ENCODE data around the gene SCLT1. TPM values are rescaled to one million over a fixed set of nuclear protein-coding genes. Genes with fewer than 3 reads are reported as not detected.
A peak's percentile ranks its signal among the peaks of the same experiment; 100 is the strongest.

The SCLT1 gene
- total RNA-seq, 2 experiments from 2014 or later: 32.8 to 36.9 TPM

GRCh38 chr4:128879283-128879682, 214.1 kb downstream of the SCLT1 start:
- Mint-ChIP-seq H3K9me3 (no peaks in the 10 kb centered on the region), H3K27me3 (no peaks in the 10 kb centered on the region)

GRCh38 chr4:128877934-128878333, 215.4 kb downstream of the SCLT1 start:
- ChIA-PET CTCF (no interaction called here), POLR2A (no interaction called here)
- Mint-ChIP-seq H3K36me3 (ENCODE audit: low read depth) (peaks cover 30% of the 10 kb centered on the region), H3K4me3 (no peak overlapping the region), H3K4me1 (no peaks in the 10 kb centered on the region), H3K27me3 (no peaks in the 10 kb centered on the region), H3K9me3 (no peaks in the 10 kb centered on the region), H3K27ac (no peak overlapping the region)
- no peak for DNase-seq

More at GRCh38 chr4:128879283-128879682, 214.1 kb downstream of the SCLT1 start:
- ChIA-PET POLR2A (no interaction called here), CTCF (interaction anchor here (0.8 kb wide), 1 partner anchor 11 kb away, joined by 3 read pairs; no protein-coding TSS in a partner anchor)
- Mint-ChIP-seq H3K27ac (no peak overlapping the region), H3K4me3 (no peak overlapping the region), H3K4me1 (peaks cover 3% of the 10 kb centered on the region), H3K36me3 (ENCODE audit: low read depth) (peaks cover 26% of the 10 kb centered on the region)
- DNase-seq: no peak

GRCh38 chr4:128876200-128876599, 217.1 kb downstream of the SCLT1 start:
- DNase-seq: no peak
- CTCF ChIA-PET: no interaction called here
- no peaks in the 10 kb centered on the region for H3K27me3 Mint-ChIP-seq
- no peaks in the 10 kb centered on the region for H3K9me3 Mint-ChIP-seq
- no peak overlapping the region for H3K27ac Mint-ChIP-seq
- H3K4me3 Mint-ChIP-seq: no peak overlapping the region
- peaks cover 39% of the 10 kb centered on the region for H3K36me3 Mint-ChIP-seq (ENCODE audit: low read depth)
- POLR2A ChIA-PET: no interaction called here
- H3K4me1 Mint-ChIP-seq: peaks cover 1% of the 10 kb centered on the region

- DNase-seq: no peak
- H3K9me3 Mint-ChIP-seq: no peaks in the 10 kb centered on the region
- H3K27me3 Mint-ChIP-seq: no peaks in the 10 kb centered on the region
- CTCF ChIA-PET: no interaction called here
- H3K27ac Mint-ChIP-seq: no peak overlapping the region
- POLR2A ChIA-PET: no interaction called here
- peaks cover 7% of the 10 kb centered on the region for H3K4me1 Mint-ChIP-seq
- H3K4me3 Mint-ChIP-seq: no peak overlapping the region
- H3K36me3 Mint-ChIP-seq (ENCODE audit: low read depth): peaks cover 67% of the 10 kb centered on the region
Observed at GRCh38 chr4:128871948-128872347, 221.4 kb downstream of the SCLT1 start.

- H3K27ac Mint-ChIP-seq: no peak overlapping the region
- CTCF ChIA-PET: no interaction called here
- DNase-seq: no peak
- H3K36me3 Mint-ChIP-seq (ENCODE audit: low read depth): peaks cover 68% of the 10 kb centered on the region
- POLR2A ChIA-PET: no interaction called here
- H3K9me3 Mint-ChIP-seq: no peaks in the 10 kb centered on the region
- peaks cover 7% of the 10 kb centered on the region for H3K4me1 Mint-ChIP-seq
- H3K27me3 Mint-ChIP-seq: no peaks in the 10 kb centered on the region
- H3K4me3 Mint-ChIP-seq: no peak overlapping the region
Observed at GRCh38 chr4:128869776-128870509, 223.4 kb downstream of the SCLT1 start.

- Mint-ChIP-seq H3K4me3 (no peak overlapping the region), H3K27ac (no peak overlapping the region), H3K9me3 (no peaks in the 10 kb centered on the region), H3K36me3 (ENCODE audit: low read depth) (peaks cover 69% of the 10 kb centered on the region), H3K4me1 (peaks cover 7% of the 10 kb centered on the region), H3K27me3 (no peaks in the 10 kb centered on the region)
- POLR2A ChIA-PET: no interaction called here
- DNase-seq: no peak
- CTCF ChIA-PET: no interaction called here
Observed at GRCh38 chr4:128868758-128869157, 224.6 kb downstream of the SCLT1 start.

GRCh38 chr4:128866691-128867090, 226.6 kb downstream of the SCLT1 start:
- ChIA-PET POLR2A (no interaction called here), CTCF (interaction anchor here (1.0 kb wide), 1 partner anchor 11 kb away, joined by 3 read pairs; no protein-coding TSS in a partner anchor)
- Mint-ChIP-seq H3K4me1 (peaks cover 27% of the 10 kb centered on the region), H3K4me3 (no peak overlapping the region), H3K9me3 (no peaks in the 10 kb centered on the region), H3K27me3 (no peaks in the 10 kb centered on the region), H3K36me3 (ENCODE audit: low read depth) (peaks cover 66% of the 10 kb centered on the region), H3K27ac (no peak overlapping the region)
- DNase-seq: no peak

GRCh38 chr4:128866269-128866668, 227.1 kb downstream of the SCLT1 start:
- H3K4me1 Mint-ChIP-seq: peaks cover 30% of the 10 kb centered on the region
- CTCF ChIA-PET: interaction anchor here (1.0 kb wide), 2 partner anchors 10 to 16 kb away, joined by 3 read pairs; no protein-coding TSS in a partner anchor

GRCh38 chr4:128865132-128865531, 228.2 kb downstream of the SCLT1 start:
- Mint-ChIP-seq H3K36me3 (ENCODE audit: low read depth) (peaks cover 67% of the 10 kb centered on the region), H3K4me3 (no peak overlapping the region), H3K9me3 (no peaks in the 10 kb centered on the region), H3K4me1 (peaks cover 34% of the 10 kb centered on the region), H3K27ac (peak overlapping the region; percentile 33), H3K27me3 (no peaks in the 10 kb centered on the region)
- no peak for DNase-seq
- POLR2A ChIA-PET: no interaction called here
- CTCF ChIA-PET: no interaction called here

More at GRCh38 chr4:128866269-128866668, 227.1 kb downstream of the SCLT1 start:
- H3K27ac Mint-ChIP-seq: no peak overlapping the region
- H3K4me3 Mint-ChIP-seq: no peak overlapping the region
- no peaks in the 10 kb centered on the region for H3K27me3 Mint-ChIP-seq
- H3K36me3 Mint-ChIP-seq (ENCODE audit: low read depth): peaks cover 66% of the 10 kb centered on the region
- POLR2A ChIA-PET: no interaction called here
- no peak for DNase-seq
- H3K9me3 Mint-ChIP-seq: no peaks in the 10 kb centered on the region

GRCh38 chr4:128863312-128864075, 229.8 kb downstream of the SCLT1 start:
- CTCF ChIA-PET: interaction anchor here (0.9 to 1.7 kb wide), 5 partner anchors 8 to 51 kb away, joined by 3 to 7 read pairs (median 3); no protein-coding TSS in a partner anchor
- Mint-ChIP-seq H3K4me1 (peaks cover 46% of the 10 kb centered on the region), H3K27me3 (no peaks in the 10 kb centered on the region), H3K4me3 (no peak overlapping the region), H3K9me3 (no peaks in the 10 kb centered on the region), H3K27ac (no peak overlapping the region), H3K36me3 (ENCODE audit: low read depth) (peaks cover 65% of the 10 kb centered on the region)
- DNase-seq: peak; percentile 71
- POLR2A ChIA-PET: no interaction called here

- CTCF ChIA-PET: interaction anchor here (0.7 to 1.7 kb wide), 6 partner anchors 8 to 51 kb away, joined by 3 to 7 read pairs (median 3); no protein-coding TSS in a partner anchor
- Mint-ChIP-seq H3K36me3 (ENCODE audit: low read depth) (peaks cover 66% of the 10 kb centered on the region), H3K9me3 (no peaks in the 10 kb centered on the region), H3K4me3 (no peak overlapping the region), H3K27me3 (no peaks in the 10 kb centered on the region), H3K4me1 (peaks cover 46% of the 10 kb centered on the region), H3K27ac (no peak overlapping the region)
- POLR2A ChIA-PET: no interaction called here
- DNase-seq: no peak
Observed at GRCh38 chr4:128862608-128863311, 230.6 kb downstream of the SCLT1 start.

GRCh38 chr4:128861856-128862518, 231.4 kb downstream of the SCLT1 start:
- POLR2A ChIA-PET: no interaction called here
- DNase-seq: no peak
- Mint-ChIP-seq H3K4me1 (peaks cover 48% of the 10 kb centered on the region), H3K4me3 (peak overlapping the region; percentile 39), H3K27ac (peak overlapping the region; percentile 71), H3K36me3 (ENCODE audit: low read depth) (peaks cover 67% of the 10 kb centered on the region), H3K9me3 (no peaks in the 10 kb centered on the region), H3K27me3 (no peaks in the 10 kb centered on the region)
- CTCF ChIA-PET: interaction anchor here (0.7 to 1.6 kb wide), 3 partner anchors 27 to 50 kb away, joined by 3 read pairs; no protein-coding TSS in a partner anchor

Data from activated CD4-positive, alpha-beta T cell treated with anti-CD3 and anti-CD28 coated beads, Interleukin-2, amount 10 ng/mL, durations not matched to agents 7 days and 5 days (primary cell).